Measurements from ENCODE around the gene SIL1. TPM values are rescaled to one million over a fixed set of nuclear protein-coding genes. Genes with fewer than 3 reads are reported as not detected.

The SIL1 gene
- polyA plus RNA-seq, 1 experiment = 64.6 TPM

GRCh38 chr5:138954257-138955012 is 243.7 kb downstream of the SIL1 start:
- DNase-seq (ENCODE audit: low read depth, low spot score) = no peak
- no peak overlapping the region for H3K4me3 ChIP-seq (ENCODE audit: low read depth, low read length)
- CTCF ChIA-PET = interaction anchor here (0.6 to 1.4 kb wide), 2 partner anchors 129 to 165 kb away, joined by 4 read pairs; no protein-coding TSS in a partner anchor
- H3K27ac ChIP-seq (ENCODE audit: low read depth, low read length) = no peak overlapping the region
- no peaks in the 10 kb centered on the region for H3K9me3 ChIP-seq (ENCODE audit: control insufficient read depth, insufficient read depth, low read length)
- POLR2A ChIA-PET = no interaction called here
- TF ChIP-seq, protein P1, sequence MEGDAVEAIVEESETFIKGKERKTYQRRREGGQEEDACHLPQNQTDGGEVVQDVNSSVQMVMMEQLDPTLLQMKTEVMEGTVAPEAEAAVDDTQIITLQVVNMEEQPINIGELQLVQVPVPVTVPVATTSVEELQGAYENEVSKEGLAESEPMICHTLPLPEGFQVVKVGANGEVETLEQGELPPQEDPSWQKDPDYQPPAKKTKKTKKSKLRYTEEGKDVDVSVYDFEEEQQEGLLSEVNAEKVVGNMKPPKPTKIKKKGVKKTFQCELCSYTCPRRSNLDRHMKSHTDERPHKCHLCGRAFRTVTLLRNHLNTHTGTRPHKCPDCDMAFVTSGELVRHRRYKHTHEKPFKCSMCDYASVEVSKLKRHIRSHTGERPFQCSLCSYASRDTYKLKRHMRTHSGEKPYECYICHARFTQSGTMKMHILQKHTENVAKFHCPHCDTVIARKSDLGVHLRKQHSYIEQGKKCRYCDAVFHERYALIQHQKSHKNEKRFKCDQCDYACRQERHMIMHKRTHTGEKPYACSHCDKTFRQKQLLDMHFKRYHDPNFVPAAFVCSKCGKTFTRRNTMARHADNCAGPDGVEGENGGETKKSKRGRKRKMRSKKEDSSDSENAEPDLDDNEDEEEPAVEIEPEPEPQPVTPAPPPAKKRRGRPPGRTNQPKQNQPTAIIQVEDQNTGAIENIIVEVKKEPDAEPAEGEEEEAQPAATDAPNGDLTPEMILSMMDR (IDR thresholded peaks at IDR 0.05; ENCODE audit: low read depth, low read length) = no peak
- H3K27me3 ChIP-seq (ENCODE audit: control insufficient read depth, insufficient read depth, low read length) = no peaks in the 10 kb centered on the region

- CTCF ChIA-PET = interaction anchor here (0.8 to 1.4 kb wide), 2 partner anchors 164 to 374 kb away, joined by 3 to 4 read pairs; no protein-coding TSS in a partner anchor
These were observed 244.5 kb downstream of the SIL1 start for GRCh38 chr5:138953387-138954256.

GRCh38 chr5:138952962-138953361 is 245.2 kb downstream of the SIL1 start:
- H3K9me3 ChIP-seq (ENCODE audit: control insufficient read depth, insufficient read depth, low read length) = no peaks in the 10 kb centered on the region; the same call in 1 of the 2 replicates
- H3K4me3 ChIP-seq (ENCODE audit: low read depth, low read length) = no peak overlapping the region
- ChIA-PET CTCF (interaction anchor here (0.8 kb wide), 1 partner anchor 373 kb away, joined by 3 read pairs; no protein-coding TSS in a partner anchor), POLR2A (no interaction called here)
- TF ChIP-seq, protein P1 (IDR thresholded peaks at IDR 0.05; ENCODE audit: low read depth, low read length) = no peak
- no peaks in the 10 kb centered on the region for H3K27me3 ChIP-seq (ENCODE audit: control insufficient read depth, insufficient read depth, low read length)
- H3K27ac ChIP-seq (ENCODE audit: low read depth, low read length) = no peak overlapping the region
- no peak for DNase-seq (ENCODE audit: low read depth, low spot score)

More at GRCh38 chr5:138953387-138954256, 244.5 kb downstream of the SIL1 start:
- POLR2A ChIA-PET = interaction anchor here (0.6 kb wide), 1 partner anchor 319 kb away, joined by 3 read pairs; no protein-coding TSS in a partner anchor
- Histone ChIP-seq H3K27me3 (ENCODE audit: control insufficient read depth, insufficient read depth, low read length) (no peaks in the 10 kb centered on the region), H3K27ac (ENCODE audit: low read depth, low read length) (no peak overlapping the region), H3K4me3 (ENCODE audit: low read depth, low read length) (no peak overlapping the region), H3K9me3 (ENCODE audit: control insufficient read depth, insufficient read depth, low read length) (no peaks in the 10 kb centered on the region)
- TF ChIP-seq, protein P1 (IDR thresholded peaks at IDR 0.05; ENCODE audit: low read depth, low read length) = no peak
- no peak for DNase-seq (ENCODE audit: low read depth, low spot score)

DNA sequence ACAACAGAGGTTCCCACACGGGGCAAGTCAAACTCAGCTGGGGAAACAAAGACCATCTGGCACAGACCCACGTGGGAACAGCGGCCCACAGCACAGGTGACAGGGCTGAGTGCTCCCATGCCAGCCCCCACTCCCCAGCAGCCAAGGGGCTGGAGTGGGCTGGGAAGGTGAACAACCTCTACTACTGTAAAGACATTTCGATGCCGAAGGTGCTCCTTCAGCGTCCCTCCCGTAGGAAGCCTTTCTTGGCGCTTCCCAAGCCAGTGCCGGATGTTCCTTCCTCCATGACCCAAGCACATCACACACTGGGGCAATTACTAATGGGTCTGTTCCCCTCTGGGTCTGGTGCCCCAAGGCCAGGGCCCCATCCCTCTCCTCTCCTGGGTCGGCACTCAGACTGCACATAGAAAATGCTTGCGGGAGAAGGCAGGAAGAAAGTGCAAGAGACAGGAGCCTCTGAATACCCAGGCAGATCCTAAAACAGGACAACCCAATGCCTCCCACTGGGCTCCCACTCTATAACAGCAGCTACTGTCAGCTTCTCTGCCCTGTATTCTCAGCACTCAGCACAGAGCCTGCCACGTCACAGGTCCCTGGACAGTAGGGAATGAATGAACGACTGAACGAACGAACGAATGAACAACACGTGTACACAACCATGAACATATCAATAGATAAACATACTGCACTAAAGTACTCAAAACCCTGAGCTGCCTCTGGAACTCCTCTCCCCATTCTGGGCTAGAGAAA is 246.0 kb downstream of the SIL1 start:
- Histone ChIP-seq H3K27ac (ENCODE audit: low read depth, low read length) (no peak overlapping the region), H3K27me3 (ENCODE audit: control insufficient read depth, insufficient read depth, low read length) (no peaks in the 10 kb centered on the region), H3K9me3 (ENCODE audit: control insufficient read depth, insufficient read depth, low read length) (no peaks in the 10 kb centered on the region; the same call in 1 of the 2 replicates), H3K4me3 (ENCODE audit: low read depth, low read length) (no peak overlapping the region)
- no peak for DNase-seq (ENCODE audit: low read depth, low spot score)
- POLR2A ChIA-PET = no interaction called here
- CTCF ChIA-PET = no interaction called here
- TF ChIP-seq, protein P1 (IDR thresholded peaks at IDR 0.05; ENCODE audit: low read depth, low read length) = no peak
